ENCODE data around the gene CPNE6. TPM values are rescaled to one million over a fixed set of nuclear protein-coding genes. Genes with fewer than 3 reads are reported as not detected.

Gene CPNE6
- total and polyA plus RNA-seq, 8 donors: 0.12 TPM; not detected in 7

DNA sequence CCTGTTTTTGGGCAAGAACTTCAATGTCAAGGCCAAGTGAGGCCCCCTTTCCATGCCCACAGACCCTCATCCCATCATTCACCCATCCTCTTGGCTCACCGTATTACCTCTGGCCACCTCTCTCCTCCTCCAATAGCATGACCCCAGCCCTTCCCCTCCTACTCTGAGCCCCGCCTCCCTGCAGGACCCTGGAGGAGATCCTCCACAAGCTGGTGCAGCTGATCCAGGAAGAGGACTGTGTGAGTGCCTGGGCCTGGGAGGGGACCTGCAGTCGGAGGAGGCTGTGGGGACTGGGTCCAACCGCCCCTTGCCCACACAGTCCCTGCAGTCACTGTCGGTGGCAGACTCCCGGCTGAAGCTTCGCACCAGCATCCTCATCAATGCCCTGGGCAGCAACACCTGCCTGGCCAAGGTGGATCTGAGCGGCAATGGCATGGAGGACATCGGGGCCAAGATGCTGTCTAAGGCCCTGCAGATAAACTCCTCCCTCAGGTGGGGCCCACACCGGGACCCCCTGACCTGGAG lies 12.3 kb upstream of the CPNE6 start:
- H3K9me3 ChIP-seq: no peaks in the 10 kb centered on the region
- TF ChIP-seq, protein P1, sequence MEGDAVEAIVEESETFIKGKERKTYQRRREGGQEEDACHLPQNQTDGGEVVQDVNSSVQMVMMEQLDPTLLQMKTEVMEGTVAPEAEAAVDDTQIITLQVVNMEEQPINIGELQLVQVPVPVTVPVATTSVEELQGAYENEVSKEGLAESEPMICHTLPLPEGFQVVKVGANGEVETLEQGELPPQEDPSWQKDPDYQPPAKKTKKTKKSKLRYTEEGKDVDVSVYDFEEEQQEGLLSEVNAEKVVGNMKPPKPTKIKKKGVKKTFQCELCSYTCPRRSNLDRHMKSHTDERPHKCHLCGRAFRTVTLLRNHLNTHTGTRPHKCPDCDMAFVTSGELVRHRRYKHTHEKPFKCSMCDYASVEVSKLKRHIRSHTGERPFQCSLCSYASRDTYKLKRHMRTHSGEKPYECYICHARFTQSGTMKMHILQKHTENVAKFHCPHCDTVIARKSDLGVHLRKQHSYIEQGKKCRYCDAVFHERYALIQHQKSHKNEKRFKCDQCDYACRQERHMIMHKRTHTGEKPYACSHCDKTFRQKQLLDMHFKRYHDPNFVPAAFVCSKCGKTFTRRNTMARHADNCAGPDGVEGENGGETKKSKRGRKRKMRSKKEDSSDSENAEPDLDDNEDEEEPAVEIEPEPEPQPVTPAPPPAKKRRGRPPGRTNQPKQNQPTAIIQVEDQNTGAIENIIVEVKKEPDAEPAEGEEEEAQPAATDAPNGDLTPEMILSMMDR (IDR thresholded peaks at IDR 0.05): no peak
- DNase-seq: peak in 1 of 4 donors; percentile 40
- H3K4me1 ChIP-seq: no peaks in the 10 kb centered on the region
- intact Hi-C loops (cut with DNase I): no loop called here
- peaks cover 0 to 10% of the 10 kb centered on the region in 2 donors for H3K27me3 ChIP-seq
- no peak overlapping the region for H3K27ac ChIP-seq
- H3K36me3 ChIP-seq: no peaks in the 10 kb centered on the region
- no peak overlapping the region for H3K4me3 ChIP-seq
- ATAC-seq: no peak

DNA sequence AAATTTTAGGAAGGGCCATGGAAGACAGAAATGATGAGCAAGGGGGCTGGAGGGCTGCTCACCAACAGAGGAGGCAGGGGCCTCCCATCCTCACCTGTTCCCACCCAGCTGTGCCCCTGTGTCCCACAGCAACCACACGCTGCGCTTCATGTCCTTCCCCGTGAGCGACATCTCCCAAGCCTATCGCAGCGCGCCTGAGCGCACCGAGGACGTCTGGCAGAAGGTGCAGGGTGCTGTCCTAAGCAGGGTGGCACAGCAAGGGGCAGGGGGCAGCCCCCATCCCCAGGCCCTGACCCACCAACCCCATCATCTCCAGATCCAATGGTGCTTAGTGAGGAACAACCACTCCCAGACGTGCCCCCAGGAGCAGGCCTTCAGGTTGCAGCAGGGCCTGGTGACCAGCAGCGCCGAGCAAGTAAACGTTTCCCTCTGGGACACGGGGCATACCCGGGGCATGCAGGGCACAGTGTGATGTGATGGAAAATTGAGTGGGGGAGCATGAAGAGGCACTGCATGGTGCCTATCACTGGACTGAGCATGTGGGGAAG lies 11.4 kb upstream of the CPNE6 start:
- intact Hi-C loops (cut with DNase I): no loop called here
- Histone ChIP-seq H3K27ac (no peak overlapping the region), H3K4me1 (no peaks in the 10 kb centered on the region), H3K4me3 (no peak overlapping the region), H3K27me3 (peaks cover 0 to under 1% of the 10 kb centered on the region in 2 donors), H3K36me3 (no peaks in the 10 kb centered on the region), H3K9me3 (no peaks in the 10 kb centered on the region)
- DNase-seq (peak in 2 of 4 donors; percentile 24 to 67), ATAC-seq (no peak)
- TF ChIP-seq, protein P1 (IDR thresholded peaks at IDR 0.05): no peak

DNA sequence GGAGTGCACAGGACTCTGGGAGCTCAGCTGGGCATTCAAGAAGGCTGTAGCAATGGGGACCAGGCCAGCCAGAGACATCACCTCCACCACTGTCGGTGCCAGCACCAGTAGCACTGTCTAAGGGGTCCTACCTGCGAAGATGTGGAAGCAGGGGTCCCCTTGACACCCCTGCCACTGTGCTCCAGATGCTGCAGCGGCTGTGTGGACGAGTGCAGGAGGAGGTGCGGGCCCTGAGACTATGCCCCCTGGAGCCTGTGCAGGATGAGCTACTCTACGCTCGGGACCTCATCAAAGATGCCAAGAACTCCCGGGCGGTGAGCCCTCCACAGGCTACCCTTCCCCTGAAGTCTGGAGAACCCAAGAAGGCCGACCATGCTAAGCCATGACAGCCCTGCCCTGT lies 10.9 kb upstream of the CPNE6 start:
- intact Hi-C loops (cut with DNase I): no loop called here
- Histone ChIP-seq H3K27ac (no peak overlapping the region), H3K9me3 (no peaks in the 10 kb centered on the region), H3K4me1 (no peaks in the 10 kb centered on the region), H3K4me3 (no peak overlapping the region), H3K36me3 (no peaks in the 10 kb centered on the region), H3K27me3 (no peaks in the 10 kb centered on the region)
- TF ChIP-seq, protein P1 (IDR thresholded peaks at IDR 0.05): no peak
- ATAC-seq (no peak), DNase-seq (peak in 1 of 4 donors; percentile 32)

DNA sequence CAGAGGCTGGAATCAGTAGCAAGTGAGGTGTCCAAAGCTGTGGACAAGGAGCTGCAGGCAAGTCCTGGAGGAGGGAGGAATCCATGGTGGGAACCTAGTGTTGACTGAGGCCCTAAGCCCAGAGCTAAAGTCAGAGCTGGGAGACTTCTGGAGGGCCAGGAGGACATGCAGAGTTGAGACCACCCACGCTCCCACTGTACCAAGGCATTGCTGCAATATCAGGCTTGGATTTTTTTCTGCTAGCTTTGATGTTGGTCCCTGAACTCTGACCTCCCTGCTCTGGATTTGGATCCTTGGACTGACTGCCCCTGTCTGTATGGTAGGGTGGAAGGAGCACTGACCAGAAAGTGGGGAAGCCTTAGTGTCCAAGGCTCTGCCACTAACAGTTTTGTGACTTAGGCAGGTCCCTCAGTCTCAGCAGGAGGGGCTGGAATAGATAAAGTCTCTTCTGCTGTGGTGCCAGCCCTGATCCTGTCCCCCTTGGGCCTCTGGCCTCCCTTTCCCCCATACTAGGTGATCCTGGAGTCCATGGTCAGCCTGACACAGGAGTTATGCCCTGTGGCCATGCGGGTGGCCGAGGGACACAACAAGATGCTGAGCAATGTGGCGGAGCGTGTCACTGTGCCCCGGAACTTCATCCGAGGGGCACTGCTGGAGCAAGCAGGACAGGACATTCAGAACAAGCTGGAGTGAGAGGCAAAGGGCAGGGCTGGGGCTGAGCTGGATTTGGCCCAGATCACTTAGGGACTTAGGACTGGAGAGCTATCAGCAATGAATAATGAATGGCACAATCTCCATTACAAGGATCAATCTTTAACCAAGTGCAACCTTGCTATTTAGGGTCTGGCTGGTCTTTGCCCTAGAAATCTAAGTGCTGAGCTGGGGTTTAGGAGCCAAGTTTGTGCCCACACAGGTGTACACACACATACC lies 10.1 kb upstream of the CPNE6 start:
- Histone ChIP-seq H3K4me3 (no peak overlapping the region), H3K4me1 (no peaks in the 10 kb centered on the region), H3K27me3 (no peaks in the 10 kb centered on the region), H3K36me3 (no peaks in the 10 kb centered on the region), H3K9me3 (no peaks in the 10 kb centered on the region), H3K27ac (no peak overlapping the region)
- DNase-seq (peak in 2 of 4 donors; percentile 28 to 73), ATAC-seq (no peak)
- TF ChIP-seq, protein P1 (IDR thresholded peaks at IDR 0.05): no peak
- intact Hi-C loops (cut with DNase I): no loop called here
